ENCODE measurements around the gene EVI5L.

Gene EVI5L

DNA sequence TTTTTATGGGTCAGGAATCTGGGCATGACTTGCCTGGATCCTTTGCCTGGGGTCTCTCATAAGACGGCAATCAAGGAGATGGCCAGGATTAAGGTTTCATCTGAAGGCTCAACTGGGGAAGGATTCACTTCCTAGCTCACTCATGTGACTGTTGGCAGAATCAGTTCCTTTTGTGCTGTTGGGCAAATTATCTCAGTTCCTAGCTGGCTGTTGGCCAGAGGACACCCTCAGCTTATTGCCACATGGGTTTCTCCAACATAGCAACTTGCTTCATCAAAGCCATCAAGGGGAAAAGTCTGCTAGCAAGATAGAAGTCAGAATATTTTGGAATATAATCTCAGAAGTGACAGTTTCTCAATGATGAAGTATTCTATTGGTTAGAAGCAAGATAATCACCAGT lies 12.2 kb upstream of the EVI5L start:
- no peak for DNase-seq (ENCODE audit: low read depth)

GRCh38 chr19:7818806-7819205 lies 11.2 kb upstream of the EVI5L start:
- DNase-seq (ENCODE audit: low read depth) = no peak

DNA sequence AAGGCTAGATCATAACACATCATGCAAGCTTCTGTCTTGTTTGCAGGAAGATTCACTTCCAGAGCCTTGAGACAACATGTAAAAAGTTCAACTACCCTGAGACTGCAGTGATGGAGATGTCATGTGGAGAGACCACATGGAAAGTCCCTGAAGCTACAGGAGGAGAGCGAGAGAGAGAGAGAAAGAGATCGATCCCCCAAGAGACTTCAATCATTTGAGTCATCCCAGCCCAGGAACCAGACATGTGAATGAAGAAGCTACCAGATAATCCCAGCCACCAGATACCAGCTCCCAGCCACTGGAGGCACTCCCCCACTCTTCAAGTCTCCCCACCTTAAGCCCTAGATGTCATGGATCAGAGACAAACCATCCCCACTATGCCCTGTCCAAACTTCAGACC lies 10.7 kb upstream of the EVI5L start:
- DNase-seq (ENCODE audit: low read depth) = no peak

GRCh38 chr19:7820588-7820987 lies 9.4 kb upstream of the EVI5L start:
- no peak for DNase-seq (ENCODE audit: low read depth)

DNA sequence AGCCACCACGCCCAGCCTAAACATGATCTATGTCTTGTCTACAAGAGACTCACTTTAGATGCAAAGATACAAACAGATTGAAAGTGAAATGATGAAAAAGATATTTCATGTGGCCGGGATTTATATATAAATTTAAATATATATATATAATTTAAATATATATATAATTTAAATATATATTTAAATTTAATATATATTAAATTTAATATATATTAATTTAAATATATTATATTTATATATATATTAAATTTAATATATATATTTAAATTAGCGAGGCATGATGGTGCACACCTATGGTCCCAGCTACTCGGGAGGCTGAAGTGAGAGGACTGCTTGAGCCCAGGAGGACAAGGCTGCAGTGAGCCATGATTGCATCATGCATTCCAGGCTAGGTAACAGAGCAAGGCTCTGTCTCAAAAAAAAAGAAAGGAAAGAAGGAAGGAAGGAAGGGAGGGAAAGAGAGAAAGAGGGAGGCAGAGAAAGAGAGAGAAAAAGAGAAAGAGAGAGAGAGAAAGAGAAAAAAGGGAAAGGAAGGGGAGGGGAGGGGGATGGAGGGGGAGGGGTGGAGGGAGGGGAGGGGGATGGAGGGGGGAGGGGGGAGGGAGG lies 7.0 kb upstream of the EVI5L start:
- no peak for DNase-seq (ENCODE audit: low read depth)

- DNase-seq (ENCODE audit: low read depth) = no peak
Measured at GRCh38 chr19:7823686-7824301, 6.2 kb upstream of the EVI5L start.

- no peak for DNase-seq (ENCODE audit: low read depth)
Measured at GRCh38 chr19:7829166-7829520, 875 bp upstream of the EVI5L start.

- no peak for DNase-seq (ENCODE audit: low read depth)
Measured at GRCh38 chr19:7830272-7830771, 304 bp downstream of the EVI5L start.

DNA sequence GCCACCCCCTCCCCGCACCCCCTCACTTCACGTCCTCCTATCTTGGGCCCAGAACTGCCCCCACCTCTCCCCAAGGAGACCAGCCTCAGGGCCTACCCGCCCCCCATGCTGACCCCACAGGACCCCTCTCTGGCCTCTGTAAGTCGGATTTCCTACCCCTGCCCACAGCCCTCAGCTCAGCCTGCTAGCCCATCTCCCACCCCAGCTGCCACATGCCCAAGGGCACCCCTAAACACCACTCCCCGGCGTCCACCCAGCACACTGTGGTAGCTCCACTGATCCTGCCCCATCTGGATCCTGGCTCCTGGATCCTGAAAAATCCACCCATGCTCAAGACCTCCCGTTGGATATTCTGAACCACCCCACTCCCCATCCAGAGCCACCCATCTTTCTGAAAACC lies 805 bp downstream of the EVI5L start:
- DNase-seq (ENCODE audit: low read depth) = no peak

GRCh38 chr19:7831452-7831851 lies 1.4 kb downstream of the EVI5L start:
- DNase-seq (ENCODE audit: low read depth) = peak; percentile 28

GRCh38 chr19:7832009-7832408 lies 2.0 kb downstream of the EVI5L start:
- DNase-seq (ENCODE audit: low read depth) = no peak

GRCh38 chr19:7832781-7833180 lies 2.8 kb downstream of the EVI5L start:
- no peak for DNase-seq (ENCODE audit: low read depth)

- DNase-seq (ENCODE audit: low read depth) = peak; percentile 65
Measured at GRCh38 chr19:7833225-7834099, 3.4 kb downstream of the EVI5L start.

- DNase-seq (ENCODE audit: low read depth) = no peak
Measured at GRCh38 chr19:7839476-7839875, 9.5 kb downstream of the EVI5L start.

DNA sequence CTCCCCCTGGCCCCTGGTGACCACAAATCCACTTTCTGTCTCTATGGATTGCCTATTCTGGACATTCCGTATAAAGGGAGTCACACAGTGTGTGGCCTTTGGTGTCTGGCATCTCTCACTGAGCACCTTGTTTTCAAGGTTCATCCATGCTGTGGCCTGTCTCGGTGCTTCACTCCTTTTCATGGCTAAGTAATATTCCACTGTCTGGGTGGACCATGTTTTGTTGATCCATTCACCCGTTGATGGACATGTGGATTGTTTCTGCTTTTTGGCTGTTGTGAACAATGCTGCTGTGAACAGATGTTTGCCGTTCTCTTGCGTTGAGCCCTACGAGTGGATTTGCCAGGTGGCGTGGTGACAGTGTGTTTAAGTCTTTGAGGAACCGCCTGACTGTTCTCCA lies 10.6 kb downstream of the EVI5L start:
- DNase-seq (ENCODE audit: low read depth) = no peak

DNA sequence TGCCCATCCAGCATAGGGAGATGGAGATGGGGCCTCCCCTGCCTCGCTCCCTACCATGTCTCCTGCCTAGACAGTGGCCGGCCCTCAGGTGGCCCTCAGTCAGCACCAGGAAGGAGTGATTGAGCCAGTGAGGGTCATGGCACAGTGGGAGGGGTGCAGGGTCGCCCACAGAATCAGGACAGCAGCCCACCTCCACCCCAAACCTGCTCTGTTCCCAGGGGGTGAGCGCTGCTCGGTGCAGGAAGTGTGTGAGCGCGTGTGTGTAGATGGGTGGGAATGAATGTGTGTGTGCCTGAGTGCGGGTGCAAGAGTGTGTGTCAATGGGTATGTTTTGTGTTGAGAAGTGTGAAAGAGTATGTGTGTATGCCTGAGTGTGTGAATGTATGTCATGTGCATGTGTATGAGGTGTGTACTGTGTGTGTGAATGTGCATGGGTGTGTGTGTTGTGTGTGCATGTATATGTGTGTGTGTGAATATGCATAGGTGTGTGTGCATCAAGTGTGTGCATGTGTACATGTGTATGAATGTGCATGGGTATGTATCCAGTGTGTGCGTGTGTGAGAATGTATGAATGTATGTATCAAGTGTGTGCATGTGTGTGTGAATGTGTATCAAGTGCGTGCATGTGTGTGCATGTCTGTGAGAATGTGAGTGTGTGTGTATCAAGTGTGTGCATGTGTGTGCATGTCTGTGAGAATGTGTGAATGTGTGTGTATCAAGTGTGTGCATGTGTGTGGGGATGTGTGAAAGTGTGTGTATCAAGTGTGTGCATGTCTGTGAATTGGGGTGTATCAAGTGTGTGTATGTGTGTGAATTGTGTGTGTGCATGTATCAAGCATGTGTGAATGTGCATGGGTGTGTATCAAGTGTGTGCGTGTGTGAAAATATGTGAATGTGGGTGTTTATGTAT lies 12.0 kb downstream of the EVI5L start:
- DNase-seq (ENCODE audit: low read depth) = no peak

GRCh38 chr19:7842661-7843294 lies 12.8 kb downstream of the EVI5L start:
- DNase-seq (ENCODE audit: low read depth) = no peak

DNA sequence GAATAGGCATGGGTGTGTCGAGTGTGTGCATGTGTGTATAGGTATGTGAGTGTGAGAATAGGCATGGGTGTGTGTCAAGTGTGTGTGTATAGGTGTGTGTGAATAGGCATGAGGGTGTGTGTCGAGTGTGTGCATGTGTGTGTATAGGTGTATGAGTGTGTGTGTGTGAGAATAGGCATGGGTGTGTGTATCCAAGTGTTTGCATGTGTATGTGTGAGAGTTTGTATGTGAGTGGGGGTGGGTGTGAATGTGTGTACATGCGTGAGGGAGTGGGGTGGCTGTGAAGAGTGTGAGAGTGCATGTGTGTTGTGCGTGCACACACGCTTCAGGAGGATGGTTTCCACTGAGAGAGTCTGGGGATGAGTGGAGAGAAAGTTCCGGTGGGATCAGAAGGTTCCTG lies 13.5 kb downstream of the EVI5L start:
- no peak for DNase-seq (ENCODE audit: low read depth)

- DNase-seq (ENCODE audit: low read depth) = no peak
Measured at GRCh38 chr19:7844405-7844804, 14.4 kb downstream of the EVI5L start.

GRCh38 chr19:7844951-7845350 lies 14.9 kb downstream of the EVI5L start:
- no peak for DNase-seq (ENCODE audit: low read depth)

GRCh38 chr19:7845390-7846154 lies 15.6 kb downstream of the EVI5L start:
- DNase-seq (ENCODE audit: low read depth) = no peak

All from fibroblast of the conjunctiva (primary cell).